K562 (cell line): ENCODE measurements around the gene RSF1. TPM values are rescaled to one million over a fixed set of nuclear protein-coding genes. Genes with fewer than 3 reads are reported as not detected.
A peak's percentile ranks its signal among the peaks of the same experiment; 100 is the strongest.

ENCODE experiments used
- ATAC-seq: fragments of 200-7000 bp; cut with Tn5 transposase; 3 replicates; pipeline ENCODE4 v1.9.1; 2020; ENCODE audit warnings: moderate library complexity
- BruUV-seq: library from RNA; stranded (reverse); fragments of 400-500 nt; replicated peaks from 2 replicates; lab custom pipeline; 2021; lab: Mats Ljungman, UMichigan
- CTCF ChIA-PET: fragments of 300-600 bp; formaldehyde crosslinking; extraction: SDS; loops from one replicate; lab custom pipeline; 2021; ENCODE audit warnings: low intra/inter-chr PET ratio; lab: Yijun Ruan, JAX
- POLR2A ChIA-PET: fragments of 300-600, 350-650 bp; sonication (Branson Sonifier 250); formaldehyde crosslinking; extraction: SDS; loops from one replicate; lab custom pipeline; 2021; ENCODE audit warnings: antibody characterized with exemption, inconsistent platforms; lab: Yijun Ruan, JAX
- DNase-seq, 4 experiments: peaks; one replicate each; pipeline versions ENCODE4 v3.0.0 to v3.0.0-alpha.2; 2011 to 2018; ENCODE audit warnings: low spot score in 3 of 4, mixed read lengths in 3 of 4; ENCODE audit errors: extremely low read depth in 1 of 4
- FAIRE-seq: peaks from 2 replicates; lab custom pipeline; 2011; peaks lifted over from hg19 to GRCh38; lab: Jason Lieb, UNC
- H2AFZ ChIP-seq: 2 replicates; pipeline ENCODE4 v1.6.0; 2011; ENCODE audit warnings: low read depth, low read length, control low read depth, inconsistent platforms
- H3K27ac ChIP-seq: fragments of 200-600 bp; 3 replicates; pipeline ENCODE4 v1.8.0; 2011; ENCODE audit warnings: low read depth, mild to moderate bottlenecking, control low read depth, inconsistent platforms, low read length, moderate library complexity, mixed read lengths; ENCODE audit errors: extremely low read depth
- H3K27me3 ChIP-seq, 2 experiments: fragments of 300-600 bp in 1 of 2; 2 replicates in 1 of 2; 3 replicates in 1 of 2; pipeline versions ENCODE4 v1.6.0 to v1.8.0; 2011; ENCODE audit warnings: inconsistent platforms in 2 of 2, low read length in 2 of 2, mild to moderate bottlenecking in 1 of 2, mixed read lengths in 1 of 2, moderate library complexity in 1 of 2; ENCODE audit not compliant: control insufficient read depth in 2 of 2, insufficient read depth in 2 of 2
- H3K36me3 ChIP-seq: fragments of 300-600 bp; 3 replicates; pipeline ENCODE4 v1.8.0; 2011; ENCODE audit warnings: mild to moderate bottlenecking, low read length, inconsistent platforms; ENCODE audit not compliant: control insufficient read depth, insufficient read depth
- H3K4me1 ChIP-seq, 2 experiments: fragments of 200-600 bp in 1 of 2; replicated peaks in 1 of 2; 2 replicates in 1 of 2; 3 replicates in 1 of 2; pipeline versions ENCODE4 v1.5.1 to v1.8.0; 2011; ENCODE audit warnings: inconsistent platforms in 2 of 2, low read length in 2 of 2, mild to moderate bottlenecking in 1 of 2, mixed read lengths in 1 of 2, moderate library complexity in 1 of 2; ENCODE audit not compliant: control insufficient read depth in 2 of 2, insufficient read depth in 2 of 2
- H3K4me2 ChIP-seq: 2 replicates; pipeline ENCODE4 v1.6.1; 2011; ENCODE audit warnings: low read length, control low read depth, inconsistent platforms, mixed read lengths; ENCODE audit not compliant: insufficient read depth
- H3K4me3 ChIP-seq: fragments of 200-600 bp; sonication (generic), shearing (Covaris generic); 2 replicates; pipeline ENCODE4 v1.5.1; 2016; ENCODE audit warnings: control low read depth, inconsistent platforms
- H3K79me2 ChIP-seq: fragments of 200-600 bp; 3 replicates; pipeline ENCODE4 v1.8.0; 2011; ENCODE audit warnings: low read length, inconsistent platforms; ENCODE audit not compliant: control insufficient read depth, insufficient read depth
- H3K9ac ChIP-seq, 2 experiments: 2 replicates each; pipeline versions ENCODE4 v1.6.0 to v1.6.1; 2011; ENCODE audit warnings: low read depth in 2 of 2, low read length in 2 of 2, control low read depth in 1 of 2, inconsistent platforms in 1 of 2, mild to moderate bottlenecking in 1 of 2, mixed read lengths in 1 of 2; ENCODE audit not compliant: insufficient read depth in 1 of 2
- H3K9me1 ChIP-seq: one replicate; pipeline ENCODE4 v1.6.0; 2011; ENCODE audit warnings: inconsistent platforms, mild to moderate bottlenecking, low read length, moderate library complexity; ENCODE audit not compliant: control insufficient read depth, insufficient read depth
- H3K9me3 ChIP-seq: replicated peaks from 2 replicates; pipeline ENCODE4 v1.5.1; 2011; ENCODE audit warnings: low read depth, low read length, inconsistent platforms; ENCODE audit not compliant: control insufficient read depth, insufficient read depth
- H4K20me1 ChIP-seq: replicated peaks from 2 replicates; pipeline ENCODE4 v1.6.1; 2011; ENCODE audit warnings: low read length, inconsistent platforms, mixed read lengths; ENCODE audit not compliant: control insufficient read depth, insufficient read depth
- ASH1L ChIP-seq: fragments of 450-650 bp; IDR thresholded peaks from 2 replicates; pipeline ENCODE4 v1.6.1; 2018; ENCODE audit warnings: borderline replicate concordance, mild to moderate bottlenecking, low read depth; ENCODE audit not compliant: partially characterized antibody
- CCNT2 ChIP-seq: IDR thresholded peaks from 2 replicates; pipeline ENCODE4 v1.6.1; 2011; ENCODE audit warnings: borderline replicate concordance, low read depth, mild to moderate bottlenecking, moderate library complexity, mixed read lengths, low read length; ENCODE audit not compliant: insufficient read length; ENCODE audit errors: extremely low read depth
- CREBBP ChIP-seq: IDR thresholded peaks from one replicate; pipeline ENCODE4 v1.6.1; 2012; ENCODE audit warnings: low read depth, mild to moderate bottlenecking, control low read depth, inconsistent platforms, low read length
- DEAF1 ChIP-seq: fragments of 450-650 bp; formaldehyde crosslinking; IDR thresholded peaks from 2 replicates; pipeline ENCODE4 v1.4.0; 2020; ENCODE audit warnings: mild to moderate bottlenecking, moderate library complexity
- HINFP ChIP-seq: fragments of 450-650 bp; conservative IDR thresholded peaks from 2 replicates; pipeline ENCODE4 v1.6.1; 2016; ENCODE audit warnings: missing genetic modification characterization, low read depth, mild to moderate bottlenecking, control low read depth, missing compliant biosample characterization
- HMG20A ChIP-seq: fragments of 450-650 bp; formaldehyde crosslinking; conservative IDR thresholded peaks from 2 replicates; pipeline ENCODE4 v1.4.0; 2020; ENCODE audit warnings: mild to moderate bottlenecking, mixed read lengths
- HSF4 ChIP-seq: fragments of 250-450 bp; sonication (Bioruptor Pico); IDR thresholded peaks from 2 replicates; pipeline ENCODE4 v2.1.2; 2022; ENCODE audit warnings: mild to moderate bottlenecking, moderate library complexity, borderline replicate concordance
- MCM7 ChIP-seq, 2 experiments: fragments of 450-650 bp; IDR thresholded peaks; 2 replicates each; pipeline ENCODE4 v1.6.1; 2016 to 2018
- RBFOX2 ChIP-seq: fragments of 200-400 bp; formaldehyde crosslinking; IDR thresholded peaks from 2 replicates; pipeline ENCODE4 v1.6.1; 2017; ENCODE audit warnings: low read depth, mild to moderate bottlenecking, low read length, moderate library complexity
- TAF15 ChIP-seq: fragments of 200-400 bp; formaldehyde crosslinking; IDR thresholded peaks from 2 replicates; pipeline ENCODE4 v1.6.1; 2017; ENCODE audit warnings: mild to moderate bottlenecking, low read depth, low read length, moderate library complexity
- TAL1 ChIP-seq: fragments of 450-650 bp; IDR thresholded peaks from 2 replicates; pipeline ENCODE4 v1.6.1; 2016; ENCODE audit warnings: mild to moderate bottlenecking
- TBL1XR1 ChIP-seq, 2 experiments: IDR thresholded peaks; 2 replicates each; pipeline ENCODE4 v1.6.1; 2012; ENCODE audit warnings: improper control_type of control experiment in 2 of 2, low read length in 2 of 2, mild to moderate bottlenecking in 1 of 2
- ZBTB12 ChIP-seq: fragments of 250-450 bp; sonication (Bioruptor Pico); IDR thresholded peaks from 2 replicates; pipeline ENCODE4 v1.4.0; 2020
- ZNF263 ChIP-seq: sonication (generic); formaldehyde crosslinking; IDR thresholded peaks from 2 replicates; pipeline ENCODE4 v1.8.0; 2022; ENCODE audit warnings: mild to moderate bottlenecking, missing genetic modification reagents, borderline replicate concordance
- ZNF274 ChIP-seq: IDR thresholded peaks from 2 replicates; pipeline ENCODE4 v1.6.1; 2011; ENCODE audit warnings: low read depth, mild to moderate bottlenecking, low read length, moderate library complexity, borderline replicate concordance
- ZNF324 ChIP-seq: fragments of 250-450 bp; sonication (Bioruptor Pico); IDR thresholded peaks from 2 replicates; pipeline ENCODE4 v1.4.0; 2020; ENCODE audit warnings: mild to moderate bottlenecking
- ZNF695 ChIP-seq: fragments of 450-650 bp; formaldehyde crosslinking; IDR thresholded peaks from 2 replicates; pipeline ENCODE4 v1.4.0; 2020; ENCODE audit warnings: mild to moderate bottlenecking, moderate library complexity
- WGBS: fragments of 100-300 bp; shearing (Covaris generic); methylation state at CpG from one replicate; pipeline ENCODE4 v1.1.6; 2016; ENCODE audit warnings: low coverage, mixed read lengths; ENCODE audit not compliant: insufficient coverage; ENCODE audit errors: missing lambda C conversion rate; 5-methylcytosine and 5-hydroxymethylcytosine counted together
- in situ Hi-C: fragments of 300-500 bp; cut with MboI; formaldehyde crosslinking; loops from 4 replicates; pipeline ENCODE4 v1.15.0; 2018; ENCODE audit warnings: inconsistent platforms, mixed read lengths
- intact Hi-C: fragments of 100-400 bp; cut with micrococcal nuclease; formaldehyde crosslinking; loops from 2 replicates; pipeline ENCODE4 v1.14.2; 2022
- polyA plus RNA-seq, 8 experiments: library from polyadenylated mRNA; depleted of rRNA in 4 of 8; stranded (reverse) in 5 of 8; unstranded in 3 of 8; fragments of >200 nt; fragmentation: Nextera tagmentation in 2 of 8; fragmentation: Illumina TruSeq in 1 of 8; extraction: Ambion mirVana in 2 of 8; extraction: Trizol in 1 of 8; gene quantifications; 2 replicates each; pipeline versions ENCODE4 v1.2.1 to v1.2.3, GENCODE V29; 2011 to 2014; ENCODE audit warnings: inconsistent platforms in 1 of 8, missing spikeins in 1 of 8
- total RNA-seq, 7 experiments: library from RNA; depleted of rRNA in 6 of 7; stranded (reverse); fragments of >200 nt in 6 of 7; fragmentation: Illumina TruSeq in 2 of 7; extraction: Trizol in 2 of 7; gene quantifications; 2 replicates each; pipeline versions ENCODE4 v1.2.1 to v1.2.3, GENCODE V29; 2011 to 2021; ENCODE audit warnings: low replicate concordance in 1 of 7

Gene RSF1
- total and polyA plus RNA-seq, 9 of the 15 experiments (the other 6 are each of a cell fraction or from before 2014, with no cell fraction given) = 9.7 to 63.6 (median 42.8) TPM

- FAIRE-seq = no peak
- CTCF ChIA-PET = no interaction called here
- Histone ChIP-seq H3K4me2 (no peak overlapping the region), H2AFZ (no peak overlapping the region), H3K4me3 (no peak overlapping the region), H3K9me1 (no peaks in the 10 kb centered on the region), H3K27ac (no peak overlapping the region), H4K20me1 (no peaks in the 10 kb centered on the region), H3K36me3 (peaks cover 16% of the 10 kb centered on the region; the same call in 2 of the 3 replicates), H3K9me3 (no peaks in the 10 kb centered on the region), H3K4me1 (peaks cover 0 to 16% of the 10 kb centered on the region in 2 experiments; a peak in 2 of 5 replicates), H3K79me2 (peaks cover 26% of the 10 kb centered on the region; the same call in 2 of the 3 replicates), H3K27me3 (no peaks in the 10 kb centered on the region), H3K9ac (no peak overlapping the region)
- intact Hi-C loops (no loop called here), in situ Hi-C loops (no loop called here)
- ATAC-seq = peak; percentile 34; the same call in 2 of the 3 replicates
- POLR2A ChIA-PET = interaction anchor here (0.7 kb wide), 1 partner anchor 19 kb away, joined by 3 read pairs; no protein-coding TSS in a partner anchor
- TSS peak; percentile 16 for BruUV-seq
- 87% methylated on average over 5 of the region's 5 CpGs for WGBS
- no peak for DNase-seq
- no peak for TF ChIP-seq TAL1
- TF ChIP-seq HSF4 (CRISPR knock-in tag) = no peak
- TF ChIP-seq ZNF274 = no peak
- no peak for TF ChIP-seq CREBBP
- TF ChIP-seq DEAF1 (CRISPR knock-in tag) = no peak
- TF ChIP-seq ZBTB12 (CRISPR knock-in tag) = no peak
- no peak for TF ChIP-seq ASH1L
- TF ChIP-seq HMG20A (CRISPR knock-in tag) = no peak
- no peak for TF ChIP-seq ZNF263 (CRISPR knock-in tag)
- TF ChIP-seq MCM7 (IDR thresholded peaks at IDR 0.05) = no peak
- TF ChIP-seq HINFP (tag) = no peak
- TF ChIP-seq ZNF695 (CRISPR knock-in tag) = no peak
- no peak for TF ChIP-seq ZNF324 (CRISPR knock-in tag)
- TF ChIP-seq CCNT2 = no peak
- no peak for TF ChIP-seq RBFOX2
- TF ChIP-seq TAF15 = no peak
- TF ChIP-seq TBL1XR1 (IDR thresholded peaks at IDR 0.05; ENCODE audit: low read length in 2 of 2) = no peak
Measured at GRCh38 chr11:77753230-77753629, 67.3 kb downstream of the RSF1 start.
